Fibroblast of lung (primary cell): ENCODE measurements around the gene WNT7A.

ENCODE experiments used
- CTCF ChIP-seq, 2 donors: IDR thresholded peaks in 1 of 2; conservative IDR thresholded peaks in 1 of 2; 1 replicate in 1 of 2; 2 replicates in 1 of 2; pipeline ENCODE4 v1.5.1; 2011 to 2012; ENCODE audit warnings: low read length in 2 of 2, control low read depth in 1 of 2, inconsistent platforms in 1 of 2, low read depth in 1 of 2, mild to moderate bottlenecking in 1 of 2
- EZH2 ChIP-seq: IDR thresholded peaks from 2 replicates; pipeline ENCODE4 v1.5.1; 2012; ENCODE audit warnings: low read length, control low read depth, mild to moderate bottlenecking; ENCODE audit errors: missing control alignments

- TF ChIP-seq CTCF (conservative IDR thresholded peaks at IDR 0.05 in 1 of 2, IDR thresholded peaks at IDR 0.05 in 1 of 2; ENCODE audit: low read depth in 1 of 2, low read length in 2 of 2) (no peak), EZH2 (no peak)
These were observed 36.5 kb downstream of the WNT7A start for GRCh38 chr3:13843351-13843750.
